Adrenal gland (tissue), 12 donors: ENCODE results near the gene CFAP97D2. TPM values are rescaled to one million over a fixed set of nuclear protein-coding genes. Genes with fewer than 3 reads are reported as not detected.
A peak's percentile ranks its signal among the peaks of the same experiment; 100 is the strongest.

Source experiments
- DNase-seq, 7 donors: peaks; one replicate each; pipeline ENCODE4 v3.0.0-alpha.2; 2019 to 2020
- H3K27ac ChIP-seq, 5 donors: fragments of 200-600 bp; sonication (generic) in 4 of 5; 1 replicate in 3 of 5; 2 replicates in 2 of 5; pipeline versions ENCODE4 v1.5.1 to v1.8.0; 2016 to 2020; ENCODE audit warnings: mild to moderate bottlenecking in 1 of 5
- H3K27me3 ChIP-seq: fragments of 200-600 bp; 2 replicates; pipeline ENCODE4 v1.8.0; 2021
- H3K36me3 ChIP-seq, 2 donors: fragments of 200-600 bp; replicated peaks in 1 of 2; 1 replicate in 1 of 2; 2 replicates in 1 of 2; pipeline versions ENCODE4 v1.5.1 to v1.8.0; 2018 to 2022
- H3K4me1 ChIP-seq, 2 donors: fragments of 200-600 bp; replicated peaks in 1 of 2; 1 replicate in 1 of 2; 2 replicates in 1 of 2; pipeline versions ENCODE4 v1.5.1 to v1.8.0; 2018 to 2021
- H3K4me3 ChIP-seq, 4 donors: fragments of 200-600 bp; sonication (generic) in 3 of 4; one replicate each; pipeline ENCODE4 v1.5.1; 2016 to 2018
- H3K9me3 ChIP-seq, 3 donors: fragments of 200-600 bp; sonication (generic) in 1 of 3; replicated peaks in 1 of 3; 1 replicate in 2 of 3; 2 replicates in 1 of 3; pipeline versions ENCODE4 v1.5.1 to v1.8.0; 2016 to 2021
- CTCF ChIP-seq, 6 experiments: fragments of 450-650 bp in 4 of 6; fragments of 200-600 bp in 2 of 6; sonication (generic) in 1 of 6; IDR thresholded peaks; 1 replicate in 5 of 6; 2 replicates in 1 of 6; pipeline versions ENCODE4 v1.5.1 to v1.8.0; 2016 to 2021; ENCODE audit warnings: antibody characterized with exemption in 6 of 6, mild to moderate bottlenecking in 2 of 6, moderate library complexity in 1 of 6
- POLR2A ChIP-seq, 2 donors: fragments of 450-650 bp; IDR thresholded peaks; one replicate each; pipeline ENCODE4 v1.6.1; 2017; ENCODE audit warnings: antibody characterized with exemption in 2 of 2, mild to moderate bottlenecking in 2 of 2, moderate library complexity in 1 of 2
- WGBS, 4 donors: extraction: QIAGEN DNeasy Blood & Tissue Kit in 2 of 4; methylation state at CpG; one replicate each; pipeline versions ENCODE4 v1.1.5 to v1.1.7; 2013 to 2017; 5-methylcytosine and 5-hydroxymethylcytosine counted together
- intact Hi-C, 2 donors: fragments of 100-400 bp; cut with DNase I; formaldehyde crosslinking; loops; one replicate each; pipeline versions ENCODE4 v1.14.1 to v1.15.0; 2022 to 2023
- polyA plus RNA-seq, 3 donors: library from polyadenylated mRNA; stranded (reverse); fragments of 200-250 nt in 2 of 3; fragments of 350-450 nt in 1 of 3; fragmentation: Illumina TruSeq in 1 of 3; extraction: RNeasy Lipid Tissue Mini Kit (QIAGEN cat#74804) in 1 of 3; gene quantifications; one replicate each; pipeline ENCODE4 v1.2.3, GENCODE V29; 2013 to 2014
- total RNA-seq, 9 donors: library from RNA; depleted of rRNA in 4 of 9; stranded (reverse); fragments of >200 nt in 4 of 9; fragments of 120-200 nt in 1 of 9; fragmentation: NEBNext Ultra II Directional in 1 of 9; extraction: Animal tissue kit (Norgen Biotek cat#: 25700) in 1 of 9; gene quantifications; one replicate each; pipeline versions ENCODE4 v1.1.0 to v1.2.4, GENCODE V29; 2013 to 2023
- donor health status: healthy with polysubstance abuse.
- donor health status: Bipolar disorder and iron deficiency.
- donor health status: DM: yes; HTN: yes; CAD: no.
- donor health status: DM: no; HTN: no; CAD: no.
- donor health status: DM: no; HTN: no; CAD: no.
- donor health status: DM: yes; HTN: yes; CAD: no.

Gene CFAP97D2
- total and polyA plus RNA-seq, 12 donors, result not detected

- Histone ChIP-seq H3K27ac (peak overlapping the region in 1 of 5 donors; percentile 31), H3K4me1 (peaks cover 0 to 3% of the 10 kb centered on the region in 2 donors), H3K27me3 (peaks cover 6% of the 10 kb centered on the region), H3K4me3 (peak overlapping the region in 1 of 4 donors; percentile 28), H3K36me3 (no peaks in the 10 kb centered on the region), H3K9me3 (no peaks in the 10 kb centered on the region)
- TF ChIP-seq POLR2A (IDR thresholded peaks at IDR 0.05), result no peak
- TF ChIP-seq CTCF (IDR thresholded peaks at IDR 0.05), result no peak
- DNase-seq, result peak in 6 of 7 donors; percentile 45 to 64 (median 50)
- 22 to 29% (median 26%) methylated on average over 29 to 32 of the region's 32 CpGs for WGBS, 4 donors
- intact Hi-C loops, result no loop called here
Observed at GRCh38 chr13:114161644-114162532, 17.2 kb upstream of the CFAP97D2 start.

GRCh38 chr13:114162533-114162922, 16.5 kb upstream of the CFAP97D2 start:
- Histone ChIP-seq H3K9me3 (no peaks in the 10 kb centered on the region), H3K4me3 (peak overlapping the region in 1 of 4 donors; percentile 28), H3K4me1 (peaks cover 0 to 4% of the 10 kb centered on the region in 2 donors), H3K27ac (peak overlapping the region in 1 of 5 donors; percentile 31), H3K36me3 (no peaks in the 10 kb centered on the region), H3K27me3 (peaks cover 6% of the 10 kb centered on the region)
- TF ChIP-seq POLR2A (IDR thresholded peaks at IDR 0.05) (no peak), CTCF (IDR thresholded peaks at IDR 0.05) (no peak)
- no peak for DNase-seq
- intact Hi-C loops, result no loop called here
- 81 to 87% (median 81%) methylated on average over 14 to 16 of the region's 16 CpGs for WGBS, 4 donors

- no peaks in the 10 kb centered on the region for H3K9me3 ChIP-seq
- H3K4me3 ChIP-seq, result no peak overlapping the region
- no peak overlapping the region for H3K27ac ChIP-seq
- WGBS, 4 donors, result 76 to 84% (median 81%) methylated on average over 11 to 14 of the region's 14 CpGs
- peaks cover 6% of the 10 kb centered on the region for H3K27me3 ChIP-seq
- intact Hi-C loops, result no loop called here
- TF ChIP-seq CTCF (IDR thresholded peaks at IDR 0.05) (no peak), POLR2A (IDR thresholded peaks at IDR 0.05) (no peak)
- no peak for DNase-seq
- H3K36me3 ChIP-seq, result no peaks in the 10 kb centered on the region
- H3K4me1 ChIP-seq, result peaks cover 0 to 4% of the 10 kb centered on the region in 2 donors
Observed at GRCh38 chr13:114164053-114164452, 15.0 kb upstream of the CFAP97D2 start.

- H3K27me3 ChIP-seq, result peaks cover 6% of the 10 kb centered on the region
- WGBS, 4 donors, result 79 to 87% (median 83%) methylated on average over 23 to 26 of the region's 26 CpGs
- no peak for DNase-seq
Observed at GRCh38 chr13:114164681-114165429, 14.2 kb upstream of the CFAP97D2 start.

More at GRCh38 chr13:114164681-114165429, 14.2 kb upstream of the CFAP97D2 start:
- Histone ChIP-seq H3K9me3 (no peaks in the 10 kb centered on the region), H3K36me3 (no peaks in the 10 kb centered on the region), H3K27ac (no peak overlapping the region), H3K4me3 (no peak overlapping the region), H3K4me1 (peaks cover 0 to 4% of the 10 kb centered on the region in 2 donors)
- no peak for TF ChIP-seq POLR2A (IDR thresholded peaks at IDR 0.05)
- intact Hi-C loops, result no loop called here
